Cortex of kidney (tissue), 1 donor: ENCODE measurements around the gene MAPK9.
"Not testable (repeated sequence)": the region's sequence is repeated elsewhere in the genome, so short reads cannot be mapped to it uniquely, and the experiment has no call there.

ENCODE experiments used
- DNase-seq: peaks from one replicate; lab custom pipeline; 2025; lab: John Stamatoyannopoulos, UW

Gene MAPK9

DNA sequence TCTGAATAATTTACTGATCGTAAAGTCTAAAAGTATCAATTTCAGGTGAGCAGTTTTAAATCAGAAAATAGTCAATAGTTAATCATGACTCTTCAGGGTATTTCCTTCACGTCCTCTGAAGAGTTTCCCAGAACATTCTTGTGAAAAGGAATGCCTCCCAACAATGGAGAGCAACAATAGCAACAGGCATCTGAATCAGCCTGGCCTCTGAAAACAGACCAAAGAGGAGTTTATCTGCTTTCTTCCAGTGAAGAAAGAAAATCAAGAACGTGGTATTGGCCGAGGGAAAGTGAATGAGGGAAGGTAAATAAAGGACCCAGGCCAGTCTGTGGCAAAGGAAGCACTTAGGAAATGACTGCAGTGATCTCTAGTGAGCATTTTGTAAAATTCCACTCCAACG is 56.8 kb downstream of the MAPK9 start:
- no peak for DNase-seq

DNA sequence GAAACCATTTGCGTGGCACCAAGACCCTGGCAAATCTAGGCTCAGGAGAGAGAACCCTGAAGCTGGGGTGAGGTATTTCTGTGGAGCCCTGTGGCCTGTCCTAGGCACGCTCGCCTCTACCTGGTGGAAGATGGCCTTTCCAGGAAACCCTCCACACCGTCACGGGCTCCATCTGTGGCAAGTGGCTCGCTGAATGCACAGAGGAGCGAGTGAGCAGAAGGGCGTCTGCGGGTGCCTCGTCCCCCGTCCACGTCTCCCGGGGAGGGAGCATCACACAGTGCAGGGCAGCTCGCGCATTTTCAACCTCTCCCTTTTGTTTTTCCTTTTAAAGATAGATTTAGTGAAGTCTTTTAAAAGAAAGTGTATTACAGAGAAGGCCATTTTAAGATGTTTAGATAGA is 57.6 kb downstream of the MAPK9 start:
- no peak for DNase-seq

DNA sequence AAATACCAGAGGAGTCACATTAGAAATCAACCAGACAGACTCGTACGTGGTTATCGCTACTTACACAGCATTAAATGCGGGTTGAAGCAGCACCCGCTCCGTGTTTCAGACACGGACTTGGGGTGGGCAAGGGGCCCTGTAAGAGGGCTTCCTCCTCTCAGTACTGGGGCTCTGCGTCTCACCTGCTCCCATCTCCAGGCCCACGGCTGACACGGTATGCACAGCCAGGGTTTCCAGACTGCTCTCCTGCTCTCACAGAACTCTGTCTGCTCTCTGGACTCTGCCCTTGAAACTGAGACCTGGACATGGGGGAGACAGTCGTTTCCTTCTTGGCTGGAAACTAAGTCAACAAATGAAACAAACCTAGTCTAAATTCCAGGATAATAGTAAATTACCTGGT is 58.2 kb downstream of the MAPK9 start:
- no peak for DNase-seq

DNA sequence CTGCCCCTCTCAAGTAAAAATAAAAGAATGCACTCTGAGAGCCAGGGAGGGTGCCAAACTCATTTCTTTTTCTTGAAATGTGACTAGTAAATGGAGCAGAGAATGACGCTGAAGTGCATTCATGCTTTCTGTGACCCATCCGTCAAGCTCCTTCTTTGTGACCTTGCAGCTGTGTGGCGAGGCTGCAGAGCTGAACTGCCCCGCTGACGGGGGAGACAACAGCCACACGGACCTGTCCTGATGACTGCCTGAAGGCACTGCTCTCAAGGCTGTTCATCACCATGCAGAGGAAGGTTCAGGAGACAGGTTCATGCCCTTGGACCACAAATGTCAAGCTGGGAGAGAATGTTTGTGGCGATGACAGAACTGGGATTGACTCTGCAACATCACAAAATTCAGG is 61.9 kb downstream of the MAPK9 start:
- no peak for DNase-seq

DNA sequence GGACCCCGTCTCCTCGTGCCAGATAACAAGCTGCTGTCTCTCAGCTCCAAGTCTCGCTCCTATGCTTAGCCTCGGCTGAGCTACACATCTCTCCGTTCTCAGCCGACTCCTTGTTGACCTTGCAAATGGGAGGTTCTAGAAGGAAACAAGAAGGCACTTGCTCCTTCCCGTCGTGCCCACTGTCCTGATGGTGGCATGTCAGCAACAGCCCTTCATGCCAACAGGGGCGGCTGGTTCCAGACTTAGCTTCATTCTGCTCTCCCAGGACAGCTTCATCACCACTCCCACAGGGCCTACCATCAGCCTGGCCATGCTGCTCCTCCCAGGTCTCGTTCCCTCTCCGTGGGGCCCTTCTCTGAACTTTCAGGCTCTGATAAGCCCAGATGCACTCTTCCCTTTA is 69.8 kb downstream of the MAPK9 start:
- no peak for DNase-seq

DNA sequence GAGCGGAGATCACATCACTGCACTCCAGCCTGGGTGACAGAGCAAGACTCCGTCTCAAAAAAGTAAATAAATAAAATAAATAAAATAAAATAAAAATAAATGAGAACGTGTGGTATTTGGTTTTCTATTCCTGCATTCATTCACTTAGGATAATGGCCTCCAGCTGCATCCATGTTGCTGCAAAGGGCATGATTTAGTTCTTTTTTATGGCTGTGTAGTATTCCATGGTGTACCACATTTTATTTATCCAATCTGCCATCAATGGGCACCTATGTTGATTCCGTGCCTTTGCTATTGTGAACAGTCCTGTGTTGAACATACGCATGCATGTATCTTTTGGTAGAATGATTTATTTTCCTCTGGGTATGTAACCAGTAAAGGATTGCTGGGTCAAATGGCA is 74.1 kb downstream of the MAPK9 start:
- no peak for DNase-seq

DNA sequence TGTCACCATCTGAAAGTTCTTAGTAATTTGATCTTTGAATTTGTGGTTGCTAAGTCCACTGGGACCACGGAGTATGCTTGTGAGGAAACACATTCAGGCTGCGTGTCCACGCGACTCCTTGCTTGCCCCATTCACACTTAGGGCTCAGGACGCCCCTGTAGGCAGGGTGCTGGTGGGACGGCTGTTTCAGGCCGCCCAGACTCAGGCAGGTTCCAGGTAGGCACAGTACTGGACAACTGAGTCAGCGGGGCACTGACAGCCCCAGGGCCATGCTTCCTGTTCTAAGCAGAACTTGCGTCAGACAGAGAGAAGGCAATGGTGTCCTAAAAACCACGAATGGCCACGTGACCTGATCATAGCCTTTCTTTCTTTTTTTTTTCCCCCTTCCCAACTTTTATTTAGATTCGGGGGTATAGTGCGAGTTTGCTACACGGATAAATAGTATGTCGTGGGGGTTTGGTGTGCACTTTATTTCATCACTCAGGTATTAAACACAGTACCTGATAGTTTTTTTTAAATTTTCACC is 75.2 kb downstream of the MAPK9 start:
- no peak for DNase-seq

DNA sequence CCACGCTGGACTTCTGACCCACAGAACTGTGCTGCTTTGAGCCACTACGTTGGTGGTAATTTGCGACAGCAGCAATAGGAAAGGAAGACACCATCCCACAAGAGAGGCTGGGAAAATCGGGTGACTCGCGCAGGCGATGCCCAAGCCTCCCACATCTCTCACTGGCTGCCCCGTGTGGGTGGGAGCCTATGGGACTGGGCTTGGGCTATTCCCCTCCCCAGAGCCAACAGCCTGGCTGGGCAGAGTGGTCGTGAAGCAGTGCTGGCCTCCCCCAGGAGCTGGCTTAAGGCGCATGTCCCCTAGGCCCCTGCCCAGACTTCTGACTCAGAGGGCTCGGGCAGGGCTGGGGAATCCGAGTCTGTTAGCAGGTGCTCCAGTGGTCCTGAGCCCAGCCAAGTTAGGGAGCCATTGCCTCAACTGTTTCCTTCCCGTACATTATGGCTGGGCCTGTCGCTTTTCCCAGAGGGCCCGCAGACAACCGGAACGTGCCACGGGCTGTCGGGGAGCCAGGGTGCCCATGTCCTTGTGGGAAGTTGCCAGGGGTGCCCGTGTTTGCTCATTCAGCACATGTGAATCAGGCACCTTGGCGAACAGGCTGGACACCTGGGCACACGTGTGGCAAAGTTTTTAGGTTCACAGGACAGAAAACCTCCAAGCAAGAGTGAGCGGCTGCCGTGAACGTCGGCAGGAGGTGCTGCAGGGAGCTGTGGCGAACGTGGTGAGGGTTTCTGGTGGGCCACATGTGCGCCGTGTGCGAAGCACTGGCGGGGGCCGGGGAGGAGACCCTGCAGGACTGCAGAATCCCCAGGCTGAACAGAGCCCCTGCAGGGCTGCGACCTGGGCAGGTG is 75.9 kb downstream of the MAPK9 start:
- no peak for DNase-seq

DNA sequence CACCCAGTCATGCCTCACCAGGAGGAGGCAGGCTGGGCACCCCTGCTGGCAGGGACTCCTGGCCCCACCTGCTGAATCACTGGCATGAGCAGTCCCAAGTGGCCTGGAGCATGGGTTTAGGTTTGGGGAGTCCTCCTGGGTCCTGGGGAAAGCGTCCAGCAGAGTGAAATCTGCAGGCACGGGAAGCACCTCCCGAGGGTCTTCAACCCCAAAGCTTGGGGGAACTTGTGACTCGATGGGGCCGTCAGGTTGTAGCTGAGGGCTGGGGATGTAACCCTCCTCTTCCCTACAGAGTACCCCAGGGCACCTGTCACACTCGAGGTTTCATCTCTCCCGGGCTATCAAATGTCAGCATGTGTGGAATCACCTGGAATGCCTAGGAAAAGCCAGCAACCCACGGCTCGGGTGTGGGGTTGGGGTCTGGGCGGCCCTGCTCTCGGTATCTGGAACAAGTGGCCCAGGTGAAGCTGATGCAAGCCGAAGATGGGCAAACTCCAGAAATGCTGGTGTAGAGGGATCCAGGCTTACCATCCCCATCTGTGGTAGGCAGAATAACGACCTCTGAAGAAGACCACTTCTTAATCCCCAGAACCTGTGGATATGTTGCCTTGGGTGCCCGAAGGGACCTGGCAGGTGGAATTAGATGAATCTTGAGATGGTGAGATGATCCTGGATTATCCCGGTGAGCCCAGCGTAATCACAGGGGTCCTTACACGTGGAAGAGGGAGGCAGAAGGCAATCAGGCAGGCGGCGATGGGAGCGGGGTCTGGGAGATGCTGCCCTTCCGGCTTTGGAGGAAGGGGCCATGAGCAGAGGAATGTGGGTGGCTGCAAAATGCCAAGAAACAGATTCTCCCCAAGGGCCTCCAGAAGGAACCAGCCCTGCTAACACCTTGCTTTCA is 76.8 kb downstream of the MAPK9 start:
- no peak for DNase-seq

DNA sequence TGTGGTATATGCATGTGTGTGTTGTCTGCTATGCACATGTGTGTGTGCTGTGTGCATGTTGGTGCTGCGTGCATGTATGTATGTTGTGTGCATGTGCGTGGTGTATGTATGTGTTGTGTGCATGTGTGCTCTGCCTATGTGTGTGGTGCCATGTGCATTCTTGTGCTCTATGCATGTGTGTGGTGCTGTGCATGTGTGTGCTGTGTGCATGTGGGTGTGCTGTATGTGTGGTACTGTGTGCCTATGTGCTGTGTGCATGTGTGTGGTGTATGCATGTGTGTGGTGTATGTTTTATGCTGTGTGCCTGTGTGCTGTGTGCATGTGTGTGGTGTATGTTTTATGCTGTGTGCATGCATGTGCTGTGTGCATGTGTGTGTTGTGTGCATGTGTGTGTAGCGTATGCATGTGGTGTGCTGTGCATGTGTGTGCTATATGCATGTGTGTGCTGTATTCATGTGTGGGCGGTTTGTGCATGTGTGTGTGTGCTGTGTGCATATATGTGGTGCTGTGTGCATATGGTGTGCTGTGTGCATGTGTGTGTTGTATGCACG is 78.2 kb downstream of the MAPK9 start:
- no peak for DNase-seq

DNA sequence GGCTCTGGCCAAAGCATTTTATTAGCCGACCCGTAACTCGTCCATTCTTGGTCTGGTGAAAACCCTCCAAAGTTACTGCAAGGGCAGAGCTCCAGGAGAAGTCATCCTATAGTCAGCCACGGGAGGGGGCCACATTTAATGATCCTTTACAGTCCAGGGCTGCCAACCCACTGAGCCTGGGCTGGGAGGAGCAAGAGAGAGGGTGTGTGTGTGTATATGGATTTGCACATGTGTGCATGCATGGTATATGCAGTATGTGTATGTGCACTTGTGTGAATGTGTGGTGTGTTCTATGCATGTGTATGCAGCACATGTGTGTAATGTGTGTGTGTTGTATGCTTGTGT is 78.7 kb downstream of the MAPK9 start:
- no peak for DNase-seq

DNA sequence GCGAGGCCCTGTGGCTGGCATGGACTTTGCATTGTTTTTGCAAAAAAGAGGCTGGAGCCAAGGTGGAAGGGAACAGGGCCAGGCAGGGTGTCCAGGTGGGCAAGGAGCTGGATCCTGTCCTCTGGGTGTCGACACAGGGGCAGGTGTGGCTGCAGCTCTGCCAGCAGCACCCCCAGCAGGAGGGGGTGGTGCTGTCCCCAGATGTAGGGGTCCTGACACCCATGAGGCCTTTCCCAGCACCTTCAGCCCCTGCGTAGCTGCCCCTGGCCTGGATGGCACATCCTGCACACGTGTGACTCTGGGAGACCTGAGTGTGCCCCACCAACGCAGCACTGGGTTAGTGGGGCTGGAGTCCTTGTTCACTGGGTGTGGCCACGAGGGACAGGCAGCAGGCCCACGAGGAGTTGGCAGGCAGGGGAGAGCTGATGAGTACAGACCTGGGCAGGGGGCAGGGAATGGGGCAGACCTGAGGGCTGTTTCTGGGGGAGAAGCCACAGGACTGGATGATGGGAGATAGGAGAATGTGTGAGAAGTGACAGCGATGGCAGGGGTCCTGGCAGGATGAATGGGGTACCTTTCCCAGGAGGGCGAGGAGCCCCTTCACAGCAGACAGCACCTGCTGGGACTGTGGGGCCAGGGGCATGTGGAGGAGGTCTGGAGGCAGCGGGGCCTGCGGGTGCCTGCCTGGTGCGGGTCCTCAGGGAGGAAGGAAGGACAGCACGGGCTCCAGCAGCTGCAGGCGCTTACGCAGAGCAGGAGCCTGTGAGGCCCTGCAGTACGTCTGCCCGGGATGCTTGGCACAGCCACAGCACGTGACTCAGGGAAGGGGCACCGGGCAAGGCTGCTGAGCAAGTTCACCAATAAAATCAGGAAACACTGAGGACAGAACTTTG is 79.3 kb downstream of the MAPK9 start:
- no peak for DNase-seq

DNA sequence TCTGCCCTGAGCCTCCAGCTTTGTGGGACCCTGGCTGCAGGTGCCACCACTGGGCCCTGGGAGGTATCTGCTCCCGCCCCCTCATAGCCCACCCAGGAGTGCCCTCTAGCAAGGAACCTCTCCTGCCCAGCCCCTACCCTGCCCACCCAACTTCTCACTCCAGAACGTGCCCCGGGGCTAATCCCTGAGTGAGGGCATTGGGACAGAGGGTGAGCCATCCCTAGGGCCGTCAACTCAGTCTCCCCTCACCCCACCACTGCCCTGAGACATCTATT is 80.2 kb downstream of the MAPK9 start:
- no peak for DNase-seq

DNA sequence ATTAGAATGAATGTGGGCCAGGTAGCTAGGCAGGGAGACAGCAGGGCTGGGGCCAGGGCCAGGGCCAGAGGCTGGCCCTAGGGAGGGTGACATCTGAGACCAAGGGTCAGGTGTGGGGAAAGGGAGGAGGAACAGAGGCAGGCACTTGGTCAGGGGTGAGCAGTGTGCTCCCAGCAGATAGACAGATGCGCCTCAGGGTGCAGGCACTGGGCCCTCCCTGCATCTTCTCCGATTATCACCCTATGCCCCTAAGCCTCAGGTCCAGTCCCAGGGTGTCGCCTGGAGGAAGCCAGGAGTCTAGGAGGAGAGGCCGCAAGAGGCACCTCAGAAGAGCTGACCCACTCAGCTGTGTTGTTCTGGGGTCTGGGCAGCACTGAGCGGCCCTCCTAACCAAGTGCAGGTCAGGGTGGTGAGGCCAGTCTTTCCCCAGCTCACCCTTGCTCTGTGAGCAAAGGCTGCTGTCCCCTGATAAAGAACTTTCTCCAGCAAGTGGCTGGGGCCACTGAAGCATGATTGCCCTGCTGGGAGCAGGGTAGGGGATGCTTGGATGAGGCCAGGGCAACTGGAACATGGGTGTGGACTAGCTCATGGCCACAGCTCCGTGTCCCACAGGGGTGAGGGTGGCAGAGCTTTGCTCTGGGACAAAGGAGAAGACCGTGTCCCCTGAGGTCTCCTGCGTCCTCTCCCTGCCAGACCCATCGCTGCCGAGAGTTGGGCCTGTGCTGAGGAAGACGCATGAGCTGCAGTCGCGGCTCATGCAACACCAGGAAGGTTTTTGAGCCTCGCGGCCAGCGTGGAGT is 80.7 kb downstream of the MAPK9 start:
- DNase-seq, result no peak

DNA sequence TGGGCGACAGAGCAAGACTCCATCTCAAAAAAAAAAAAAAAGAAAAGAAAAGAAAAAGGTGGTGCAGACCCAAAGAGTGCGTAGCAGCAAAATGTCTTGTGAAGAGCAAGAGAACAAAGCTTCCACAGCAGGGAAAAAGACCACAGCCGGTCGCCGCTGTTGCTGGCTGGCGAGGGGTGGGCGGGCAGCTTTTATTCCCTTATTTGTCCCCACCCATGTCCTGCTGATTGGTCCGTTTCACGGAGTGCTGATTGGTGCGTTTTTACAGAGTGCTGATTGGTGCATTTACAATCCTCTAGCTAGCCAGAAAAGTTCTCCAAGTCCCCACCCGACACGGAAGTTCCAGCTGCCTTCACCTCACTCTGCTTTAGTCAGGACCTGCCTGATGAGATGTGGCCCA is 81.8 kb downstream of the MAPK9 start:
- DNase-seq, result not testable (repeated sequence)

DNA sequence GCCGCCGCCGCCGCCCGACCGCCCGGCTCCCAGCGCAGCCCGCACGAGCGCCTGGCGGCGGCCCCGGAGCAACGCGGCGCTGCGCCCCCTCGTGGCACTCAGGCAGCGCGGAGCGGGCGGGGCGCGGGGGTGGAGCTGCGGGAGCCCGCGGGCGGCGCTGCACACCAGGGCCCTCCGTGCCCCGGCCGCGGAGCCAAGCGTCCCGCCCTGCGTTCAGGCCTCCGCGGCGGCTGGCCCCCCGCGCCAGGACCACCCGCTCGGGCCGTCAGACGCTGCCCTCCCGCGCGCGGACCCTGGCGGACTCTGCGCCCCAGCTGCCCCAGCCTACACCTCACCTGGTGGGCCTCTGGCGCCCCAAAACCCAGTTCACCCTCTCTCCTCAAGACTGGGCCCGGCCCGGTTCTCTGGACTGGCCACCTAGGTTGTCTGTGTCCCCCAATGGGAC is 82.7 kb downstream of the MAPK9 start, which contains the start of gene RASGEF1C:
RASGEF1C (minus strand) TSS at position 75 of the 445 bp plus-strand sequence. CDS start 71,159 bp downstream, outside the sequence.
- DNase-seq, result no peak

DNA sequence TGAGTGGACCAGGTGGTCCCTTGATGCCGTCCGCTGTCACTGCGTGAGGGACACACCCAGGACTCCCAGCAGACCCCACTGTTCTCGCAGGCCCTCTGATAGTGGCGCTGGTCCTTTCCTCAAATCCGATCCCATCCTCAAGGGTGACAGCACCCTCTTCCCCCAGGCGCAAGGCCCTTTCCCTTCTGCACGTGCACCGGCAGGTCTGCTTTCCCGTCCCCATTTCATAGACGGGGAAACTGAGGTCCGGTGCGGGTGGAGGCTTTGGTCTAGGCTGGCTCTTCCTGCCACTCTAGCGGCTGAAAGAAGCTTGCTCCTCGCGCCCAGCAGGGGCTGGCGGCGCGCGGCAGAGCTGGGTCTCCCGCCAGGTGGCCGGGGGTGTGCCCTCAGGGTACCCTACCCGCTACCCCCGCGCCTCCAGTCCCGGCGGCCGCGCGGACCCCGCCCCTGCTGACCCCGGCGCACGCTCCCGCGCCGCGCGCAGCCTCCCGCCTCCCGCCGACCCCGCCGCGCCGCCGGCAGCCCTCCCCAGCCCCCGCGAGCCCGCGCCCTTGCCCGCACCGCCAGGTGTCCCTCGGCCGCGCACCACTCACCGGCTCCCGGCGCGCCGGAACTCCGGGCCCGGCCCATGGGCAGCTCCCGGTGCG is 83.3 kb downstream of the MAPK9 start:
- DNase-seq, result no peak

DNA sequence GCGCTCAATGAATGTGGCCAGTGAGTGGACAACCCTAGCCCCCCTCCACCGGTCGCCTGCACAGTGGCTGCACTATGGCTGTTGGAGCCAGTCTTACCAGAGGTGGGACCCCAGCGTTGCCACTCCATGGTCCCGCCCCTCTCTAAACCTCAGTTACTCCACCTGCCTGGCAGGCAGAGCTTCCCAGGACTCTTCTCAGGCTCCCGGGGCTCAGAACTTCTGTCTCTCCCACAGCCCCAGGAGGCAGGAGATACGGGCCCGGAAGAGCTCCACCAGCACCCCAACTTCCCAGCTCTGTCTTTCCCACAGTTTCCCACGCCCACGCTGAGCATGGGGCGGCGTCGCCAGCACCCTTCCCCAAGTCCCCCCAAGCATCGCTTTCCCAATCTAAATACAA is 83.8 kb downstream of the MAPK9 start:
- no peak for DNase-seq

DNA sequence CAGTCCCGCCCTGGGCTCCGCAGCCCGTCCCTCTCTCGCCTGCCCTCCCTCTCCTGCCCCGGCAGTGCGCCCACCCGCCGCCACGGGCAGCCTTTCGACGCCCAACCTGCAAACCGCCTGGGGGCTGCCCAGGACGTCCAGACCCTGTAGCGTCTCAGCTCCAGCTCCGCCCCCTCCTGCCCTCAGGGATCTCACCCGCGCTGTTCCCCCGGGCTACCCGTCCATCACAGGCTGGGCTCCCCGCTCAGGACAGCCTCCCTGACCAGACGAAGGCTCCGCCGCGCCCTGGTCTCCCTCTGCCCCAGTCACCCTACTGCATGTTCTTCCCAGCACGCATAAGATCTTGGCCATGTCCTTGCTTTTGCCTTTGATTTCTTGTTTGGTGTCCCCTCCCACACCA is 84.3 kb downstream of the MAPK9 start:
- no peak for DNase-seq

DNA sequence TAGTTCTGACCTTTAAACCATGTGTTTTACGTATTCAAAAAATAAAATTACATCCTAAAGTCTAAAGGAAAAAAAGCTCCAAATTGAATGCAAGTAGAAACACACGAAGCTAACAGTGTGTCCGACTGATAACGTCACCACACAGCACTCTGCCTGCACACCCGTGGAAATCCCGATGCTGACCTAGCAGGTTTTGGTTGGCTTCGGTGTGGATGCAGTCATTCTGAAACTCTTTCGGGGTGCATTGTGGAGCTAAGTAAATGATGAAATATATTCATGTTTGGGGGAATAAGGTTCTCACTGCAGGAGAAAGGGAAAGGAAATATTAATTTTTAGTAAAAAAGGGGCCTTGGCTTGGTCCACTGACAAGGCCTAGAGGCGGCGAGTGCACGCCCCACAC is 84.9 kb downstream of the MAPK9 start:
- no peak for DNase-seq
